Stimulated activated CD4-positive, alpha-beta T cell treated with anti-CD3 and anti-CD28 coated beads, Interleukin-1b, Interleukin-23, amount 100 ng/mL, for 1 hour (primary cell): Measurements from ENCODE around the gene SOX9.
"Not testable (repeated sequence)": the region's sequence is repeated elsewhere in the genome, so short reads cannot be mapped to it uniquely, and the experiment has no call there.

Experiments used
- DNase-seq, 2 donors: peaks; one replicate each; pipeline ENCODE4 v3.0.0-alpha.2; 2020; ENCODE audit warnings: low read depth in 2 of 2

The SOX9 gene

GRCh38 chr17:72111336-72111923, 9.4 kb upstream of the SOX9 start:
- DNase-seq: no peak

DNA sequence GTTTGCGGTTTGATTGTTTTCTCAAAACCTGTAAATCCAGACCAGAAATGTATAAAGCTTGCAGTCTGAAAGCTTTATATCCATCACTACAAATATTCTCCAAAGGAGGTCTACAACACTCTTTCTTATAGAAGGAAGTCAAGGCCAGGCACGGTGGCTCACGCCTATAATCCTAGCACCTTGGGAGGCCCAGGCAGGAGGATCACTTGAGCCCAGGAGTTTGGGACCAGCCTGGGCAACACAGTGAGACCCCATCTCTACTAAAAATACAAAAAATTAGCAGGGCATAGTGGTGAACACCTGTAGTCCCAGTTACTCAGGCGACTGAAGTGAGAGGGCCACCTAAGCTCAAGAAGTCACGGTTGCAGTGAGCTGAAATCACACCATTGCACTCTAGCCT, 8.9 kb upstream of the SOX9 start:
- DNase-seq: not testable (repeated sequence)

GRCh38 chr17:72113751-72114150, 7.1 kb upstream of the SOX9 start:
- no peak for DNase-seq

DNA sequence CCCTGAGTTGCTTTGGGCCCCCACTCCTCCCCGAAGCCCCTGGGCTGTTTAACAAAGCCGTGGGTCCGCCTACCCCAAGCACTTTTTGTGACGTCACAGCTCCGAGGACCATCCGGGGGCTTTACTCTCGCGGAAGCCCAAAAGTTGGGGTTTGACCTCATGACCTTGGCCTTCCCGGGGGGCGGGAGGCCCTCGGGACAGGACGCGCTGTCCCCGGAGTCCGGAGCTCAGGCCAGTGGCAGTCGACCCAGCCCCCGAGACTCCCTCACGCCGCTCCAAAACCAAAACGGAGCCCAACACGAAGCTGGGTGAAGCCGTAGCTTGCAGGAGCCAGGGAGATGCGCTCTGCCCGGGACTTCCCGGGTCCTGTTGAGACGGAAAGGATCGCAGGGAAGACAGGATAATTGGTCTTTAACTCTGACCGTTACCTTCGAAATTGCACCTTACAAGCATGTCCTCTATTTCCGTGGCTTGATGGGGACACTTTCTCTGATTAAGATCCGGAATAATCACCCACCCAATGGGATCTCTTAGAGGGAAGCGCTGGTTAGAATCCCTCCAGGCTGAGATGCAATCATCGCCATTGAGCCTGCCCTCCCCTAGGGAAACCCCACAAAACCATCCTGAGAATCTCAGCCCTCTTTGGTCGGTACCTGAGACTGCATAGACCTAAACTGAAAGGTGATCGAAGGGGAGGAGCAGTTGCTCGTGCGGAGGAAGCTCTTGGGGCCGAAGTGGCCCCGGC, 4.9 kb upstream of the SOX9 start:
- no peak for DNase-seq

DNA sequence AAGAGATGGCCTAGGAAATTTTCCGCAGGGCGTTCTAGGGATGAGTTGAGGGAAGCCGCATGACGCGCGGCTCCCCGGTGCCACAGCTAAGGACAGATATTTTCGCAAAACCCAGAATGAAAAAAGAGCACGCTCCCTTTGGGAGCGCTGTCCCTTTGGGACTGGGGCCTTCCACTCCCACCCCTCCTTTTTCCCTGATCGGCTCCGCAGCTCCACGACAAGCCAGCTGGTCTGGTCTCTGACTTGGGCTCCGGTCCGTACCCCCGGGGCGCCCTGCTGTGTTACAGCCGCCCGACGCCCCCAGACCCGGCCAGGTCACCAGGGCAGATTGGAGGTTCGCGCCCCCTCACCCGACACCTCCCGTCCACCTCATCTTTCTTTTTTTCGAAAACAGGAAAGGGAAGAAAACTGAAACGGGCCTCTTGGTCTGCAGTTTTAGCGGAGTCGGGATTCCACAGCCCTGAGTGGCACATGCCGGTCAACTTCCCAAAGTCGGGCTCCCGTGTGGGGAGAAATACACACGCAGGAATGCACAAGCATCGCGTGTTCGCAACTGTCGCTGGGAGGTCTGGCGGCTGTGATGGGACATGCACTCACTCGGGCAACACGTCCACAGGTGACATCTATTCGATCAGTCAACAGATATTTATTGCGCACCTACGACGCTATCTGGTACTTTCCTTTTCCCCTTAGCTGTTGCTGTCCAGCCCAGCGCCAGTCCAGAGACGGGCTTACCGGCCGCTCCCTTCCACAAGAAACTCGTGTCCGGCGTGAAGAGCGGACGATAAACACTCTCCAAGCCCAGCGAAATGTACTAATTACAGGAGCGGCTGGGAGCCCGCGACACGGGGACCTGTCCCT, 3.9 kb upstream of the SOX9 start:
- no peak for DNase-seq

DNA sequence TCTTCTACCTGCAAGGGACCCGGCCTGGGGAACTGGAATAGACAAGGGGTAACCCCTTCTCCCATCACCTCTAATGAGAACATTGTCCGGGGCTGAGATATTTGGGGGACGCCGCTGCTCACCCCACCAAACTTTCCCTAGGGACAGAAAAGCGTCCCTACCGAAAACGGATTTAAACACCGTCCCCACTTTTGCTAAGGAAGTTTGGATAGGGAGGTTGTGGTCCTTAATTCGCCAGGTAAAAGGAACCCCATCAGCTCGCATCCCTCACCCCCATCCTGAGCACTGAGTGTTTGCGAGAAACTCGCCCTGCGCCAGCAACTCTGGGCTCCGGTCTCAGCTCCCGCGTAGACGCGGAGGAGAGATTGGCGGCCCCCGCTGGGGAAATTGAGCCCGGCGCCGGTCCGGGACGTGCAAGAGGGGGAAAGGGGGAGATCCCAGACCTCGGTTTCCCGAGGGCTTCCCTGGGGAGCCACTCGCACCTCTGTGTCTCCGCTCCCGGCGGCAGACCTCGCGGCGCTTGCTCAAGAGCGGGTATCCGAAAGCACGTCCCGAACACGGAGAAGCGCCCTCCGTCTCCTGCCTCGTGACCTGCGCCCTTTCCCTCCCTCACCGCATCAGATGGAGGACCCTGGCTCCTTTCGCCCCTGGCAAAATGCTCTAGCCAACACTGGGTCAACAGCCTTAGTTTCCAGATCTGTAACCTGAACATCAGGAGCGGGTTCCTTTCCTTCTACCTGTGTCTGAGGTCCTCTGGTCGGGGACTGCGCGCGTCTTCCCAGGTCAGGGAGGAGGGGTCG, 3.1 kb upstream of the SOX9 start:
- no peak for DNase-seq

- no peak for DNase-seq
Observed at GRCh38 chr17:72118335-72119076, 2.3 kb upstream of the SOX9 start.

- no peak for DNase-seq
Observed at GRCh38 chr17:72119077-72119872, 1.5 kb upstream of the SOX9 start.

GRCh38 chr17:72119873-72120641, 763 bp upstream of the SOX9 start:
- no peak for DNase-seq

DNA sequence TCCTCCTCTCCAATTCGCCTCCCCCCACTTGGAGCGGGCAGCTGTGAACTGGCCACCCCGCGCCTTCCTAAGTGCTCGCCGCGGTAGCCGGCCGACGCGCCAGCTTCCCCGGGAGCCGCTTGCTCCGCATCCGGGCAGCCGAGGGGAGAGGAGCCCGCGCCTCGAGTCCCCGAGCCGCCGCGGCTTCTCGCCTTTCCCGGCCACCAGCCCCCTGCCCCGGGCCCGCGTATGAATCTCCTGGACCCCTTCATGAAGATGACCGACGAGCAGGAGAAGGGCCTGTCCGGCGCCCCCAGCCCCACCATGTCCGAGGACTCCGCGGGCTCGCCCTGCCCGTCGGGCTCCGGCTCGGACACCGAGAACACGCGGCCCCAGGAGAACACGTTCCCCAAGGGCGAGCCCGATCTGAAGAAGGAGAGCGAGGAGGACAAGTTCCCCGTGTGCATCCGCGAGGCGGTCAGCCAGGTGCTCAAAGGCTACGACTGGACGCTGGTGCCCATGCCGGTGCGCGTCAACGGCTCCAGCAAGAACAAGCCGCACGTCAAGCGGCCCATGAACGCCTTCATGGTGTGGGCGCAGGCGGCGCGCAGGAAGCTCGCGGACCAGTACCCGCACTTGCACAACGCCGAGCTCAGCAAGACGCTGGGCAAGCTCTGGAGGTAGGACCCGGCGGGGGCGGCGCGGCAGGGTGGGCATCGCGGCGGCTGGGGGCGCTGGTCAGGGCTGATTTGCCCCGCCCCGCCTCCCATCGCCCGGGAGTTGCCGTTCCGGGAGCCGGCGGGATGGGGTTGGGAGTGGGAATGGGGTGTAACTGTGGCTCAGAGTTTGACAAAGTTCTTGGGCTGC, 567 bp downstream of the SOX9 start:
- DNase-seq: no peak

GRCh38 chr17:72122010-72122764, 1.4 kb downstream of the SOX9 start:
- DNase-seq: no peak

DNA sequence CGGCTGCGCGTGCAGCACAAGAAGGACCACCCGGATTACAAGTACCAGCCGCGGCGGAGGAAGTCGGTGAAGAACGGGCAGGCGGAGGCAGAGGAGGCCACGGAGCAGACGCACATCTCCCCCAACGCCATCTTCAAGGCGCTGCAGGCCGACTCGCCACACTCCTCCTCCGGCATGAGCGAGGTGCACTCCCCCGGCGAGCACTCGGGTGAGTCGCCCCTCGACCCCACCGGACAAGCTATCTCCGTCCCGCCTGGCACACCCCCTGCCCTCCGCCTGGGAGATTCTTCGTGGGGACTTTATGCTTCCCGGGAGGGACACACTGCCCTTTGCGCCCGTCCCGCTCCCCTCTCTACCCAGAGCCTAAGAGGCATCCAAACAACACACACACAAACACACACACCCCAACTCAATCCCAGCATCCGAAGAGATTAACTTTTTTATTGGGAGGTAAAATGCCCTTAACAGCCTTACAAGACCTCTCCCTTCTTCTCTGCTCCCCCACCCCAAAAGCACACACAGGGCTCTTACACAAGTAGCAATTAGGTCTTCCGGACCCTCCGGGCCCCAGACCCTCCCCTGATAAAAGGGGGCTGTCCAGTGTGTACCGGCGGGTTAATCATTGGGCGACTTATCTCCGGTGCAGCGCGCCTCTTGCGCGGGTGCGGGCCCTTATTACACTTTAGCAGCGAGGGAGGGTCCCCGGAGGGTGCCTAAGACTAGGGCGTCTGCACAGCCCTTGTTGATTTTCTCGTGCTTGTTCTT, 2.1 kb downstream of the SOX9 start:
- no peak for DNase-seq

DNA sequence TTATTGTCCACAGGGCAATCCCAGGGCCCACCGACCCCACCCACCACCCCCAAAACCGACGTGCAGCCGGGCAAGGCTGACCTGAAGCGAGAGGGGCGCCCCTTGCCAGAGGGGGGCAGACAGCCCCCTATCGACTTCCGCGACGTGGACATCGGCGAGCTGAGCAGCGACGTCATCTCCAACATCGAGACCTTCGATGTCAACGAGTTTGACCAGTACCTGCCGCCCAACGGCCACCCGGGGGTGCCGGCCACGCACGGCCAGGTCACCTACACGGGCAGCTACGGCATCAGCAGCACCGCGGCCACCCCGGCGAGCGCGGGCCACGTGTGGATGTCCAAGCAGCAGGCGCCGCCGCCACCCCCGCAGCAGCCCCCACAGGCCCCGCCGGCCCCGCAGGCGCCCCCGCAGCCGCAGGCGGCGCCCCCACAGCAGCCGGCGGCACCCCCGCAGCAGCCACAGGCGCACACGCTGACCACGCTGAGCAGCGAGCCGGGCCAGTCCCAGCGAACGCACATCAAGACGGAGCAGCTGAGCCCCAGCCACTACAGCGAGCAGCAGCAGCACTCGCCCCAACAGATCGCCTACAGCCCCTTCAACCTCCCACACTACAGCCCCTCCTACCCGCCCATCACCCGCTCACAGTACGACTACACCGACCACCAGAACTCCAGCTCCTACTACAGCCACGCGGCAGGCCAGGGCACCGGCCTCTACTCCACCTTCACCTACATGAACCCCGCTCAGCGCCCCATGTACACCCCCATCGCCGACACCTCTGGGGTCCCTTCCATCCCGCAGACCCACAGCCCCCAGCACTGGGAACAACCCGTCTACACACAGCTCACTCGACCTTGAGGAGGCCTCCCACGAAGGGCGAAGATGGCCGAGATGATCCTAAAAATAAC, 3.0 kb downstream of the SOX9 start:
- DNase-seq: no peak

- no peak for DNase-seq
Observed at GRCh38 chr17:72124438-72124775, 3.6 kb downstream of the SOX9 start.

DNA sequence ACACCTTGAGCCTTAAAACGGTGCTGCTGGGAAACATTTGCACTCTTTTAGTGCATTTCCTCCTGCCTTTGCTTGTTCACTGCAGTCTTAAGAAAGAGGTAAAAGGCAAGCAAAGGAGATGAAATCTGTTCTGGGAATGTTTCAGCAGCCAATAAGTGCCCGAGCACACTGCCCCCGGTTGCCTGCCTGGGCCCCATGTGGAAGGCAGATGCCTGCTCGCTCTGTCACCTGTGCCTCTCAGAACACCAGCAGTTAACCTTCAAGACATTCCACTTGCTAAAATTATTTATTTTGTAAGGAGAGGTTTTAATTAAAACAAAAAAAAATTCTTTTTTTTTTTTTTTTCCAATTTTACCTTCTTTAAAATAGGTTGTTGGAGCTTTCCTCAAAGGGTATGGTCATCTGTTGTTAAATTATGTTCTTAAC, 4.4 kb downstream of the SOX9 start:
- no peak for DNase-seq

GRCh38 chr17:72125742-72126141, 4.9 kb downstream of the SOX9 start:
- no peak for DNase-seq
